ENCODE measurements around the gene ZDHHC7.

GRCh38 chr16:85054948-85055492 lies 43.7 kb upstream of the ZDHHC7 start:
- no peak for TF ChIP-seq CTCF (IDR thresholded peaks at IDR 0.05; ENCODE audit: low read depth, low read length)
- no peak for TF ChIP-seq EZH2phosphoT487 (IDR thresholded peaks at IDR 0.05; ENCODE audit: low read depth)
